ENCODE results near the gene RPA3.

DNA sequence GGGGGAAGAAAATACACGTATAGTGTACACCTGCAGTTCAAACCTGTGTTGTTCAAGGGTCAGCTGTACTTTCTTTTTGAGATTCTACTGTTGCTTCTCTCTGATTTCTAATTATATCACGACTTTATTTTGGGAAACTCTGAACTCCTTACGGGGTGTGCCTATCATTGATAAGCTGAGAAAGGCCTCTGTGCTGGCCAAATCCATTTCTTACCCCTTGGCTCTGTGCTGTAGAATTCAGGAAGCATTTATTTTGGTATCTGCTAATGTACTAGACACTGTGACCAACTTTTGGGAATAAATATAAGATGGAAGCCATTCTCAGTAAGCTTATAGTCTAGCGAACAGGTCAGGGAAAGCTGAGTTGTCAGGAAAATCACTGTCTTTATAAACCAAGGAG lies 26.9 kb upstream of the RPA3 start:
- TF ChIP-seq CTCF (IDR thresholded peaks at IDR 0.05; ENCODE audit: low read depth, low read length, poor library complexity, severe bottlenecking) = no peak
- no peak for TF ChIP-seq EZH2phosphoT487 (IDR thresholded peaks at IDR 0.05; ENCODE audit: borderline replicate concordance, low read length)

Measured in DOHH2 (cell line).